H1 (cell line): ENCODE data around the gene LRP1. TPM values are rescaled to one million over a fixed set of nuclear protein-coding genes. Genes with fewer than 3 reads are reported as not detected.

Experiments used
- ASH2L ChIP-seq: fragments of 200-600, 300-600 bp; sonication (generic); IDR thresholded peaks from one replicate; pipeline ENCODE4 v1.7.1; 2017; ENCODE audit warnings: low read length
- BACH1 ChIP-seq: IDR thresholded peaks from 2 replicates; pipeline ENCODE4 v1.6.1; 2012; ENCODE audit warnings: low read length, improper control_type of control experiment
- BRCA1 ChIP-seq: IDR thresholded peaks from 2 replicates; pipeline ENCODE4 v1.6.1; 2012; ENCODE audit warnings: low read depth, low read length, improper control_type of control experiment
- CBX8 ChIP-seq: fragments of 300-800, 300-1000 bp; sonication (generic); IDR thresholded peaks from 2 replicates; pipeline ENCODE4 v1.7.1; 2016; ENCODE audit warnings: low read depth, low read length, borderline replicate concordance
- CEBPB ChIP-seq: IDR thresholded peaks from 2 replicates; pipeline ENCODE4 v1.6.1; 2012; ENCODE audit warnings: low read depth, low read length
- CTBP2 ChIP-seq: IDR thresholded peaks from 2 replicates; pipeline ENCODE4 v1.7.0; 2011; ENCODE audit warnings: borderline replicate concordance, mild to moderate bottlenecking, moderate library complexity, mixed read lengths, low read length; ENCODE audit not compliant: insufficient read depth, insufficient read length
- EGR1 ChIP-seq: IDR thresholded peaks from 2 replicates; pipeline ENCODE4 v1.6.1; 2011; ENCODE audit warnings: low read depth, low read length, borderline replicate concordance
- EP300 ChIP-seq, 2 experiments: IDR thresholded peaks; 1 replicate in 1 of 2; 2 replicates in 1 of 2; pipeline ENCODE4 v1.6.1; 2011 to 2012; ENCODE audit warnings: low read depth in 2 of 2, low read length in 2 of 2, mild to moderate bottlenecking in 2 of 2, borderline replicate concordance in 1 of 2, inconsistent platforms in 1 of 2, moderate library complexity in 1 of 2
- GABPA ChIP-seq: IDR thresholded peaks from 2 replicates; pipeline ENCODE4 v1.6.1; 2011; ENCODE audit warnings: mild to moderate bottlenecking, low read length, moderate library complexity, borderline replicate concordance; ENCODE audit not compliant: insufficient read depth
- HDAC2 ChIP-seq, 2 experiments: fragments of 300-600 bp in 1 of 2; sonication (generic) in 1 of 2; IDR thresholded peaks; 2 replicates each; pipeline ENCODE4 v1.6.1; 2011 to 2012; ENCODE audit warnings: low read depth in 2 of 2, low read length in 2 of 2, mild to moderate bottlenecking in 2 of 2, moderate library complexity in 2 of 2, borderline replicate concordance in 1 of 2, inconsistent platforms in 1 of 2
- JUND ChIP-seq: IDR thresholded peaks from 2 replicates; pipeline ENCODE4 v1.6.1; 2011; ENCODE audit warnings: mild to moderate bottlenecking, improper control_type of control experiment, low read length
- KDM5A ChIP-seq: fragments of 200-600 bp; IDR thresholded peaks from 2 replicates; pipeline ENCODE4 v1.7.1; 2012; ENCODE audit warnings: mild to moderate bottlenecking, low read length, inconsistent platforms, mixed read lengths
- MAFK ChIP-seq: IDR thresholded peaks from 2 replicates; pipeline ENCODE4 v1.6.1; 2012; ENCODE audit warnings: low read depth, mild to moderate bottlenecking, improper control_type of control experiment, low read length
- NRF1 ChIP-seq: IDR thresholded peaks from 2 replicates; pipeline ENCODE4 v1.6.1; 2011; ENCODE audit warnings: mild to moderate bottlenecking, low read depth, low read length, improper control_type of control experiment
- RBBP5 ChIP-seq: IDR thresholded peaks from 2 replicates; pipeline ENCODE4 v1.7.1; 2012; ENCODE audit warnings: low read depth, mild to moderate bottlenecking, inconsistent platforms, low read length, moderate library complexity, borderline replicate concordance
- RFX5 ChIP-seq: IDR thresholded peaks from 2 replicates; pipeline ENCODE4 v1.6.1; 2011; ENCODE audit warnings: low read depth, low read length, improper control_type of control experiment, borderline replicate concordance
- RNF2 ChIP-seq: fragments of 200-900, 300-1000 bp; sonication (generic); IDR thresholded peaks from 2 replicates; pipeline ENCODE4 v1.7.1; 2016; ENCODE audit warnings: borderline replicate concordance, low read depth, mild to moderate bottlenecking, antibody characterized with exemption, low read length; ENCODE audit not compliant: poor library complexity, severe bottlenecking; ENCODE audit errors: missing control alignments
- SAP30 ChIP-seq: fragments of 300-600 bp; sonication (generic); IDR thresholded peaks from 2 replicates; pipeline ENCODE4 v1.7.1; 2012; ENCODE audit warnings: low read length, moderate library complexity, mild to moderate bottlenecking, inconsistent platforms; ENCODE audit not compliant: insufficient read depth, insufficient replicate concordance
- SIN3A ChIP-seq, 2 experiments: IDR thresholded peaks in 1 of 2; conservative IDR thresholded peaks in 1 of 2; 2 replicates each; pipeline ENCODE4 v1.6.1; 2011 to 2012; ENCODE audit warnings: low read length in 2 of 2, improper control_type of control experiment in 1 of 2, low read depth in 1 of 2, mild to moderate bottlenecking in 1 of 2
- SIX5 ChIP-seq: IDR thresholded peaks from 2 replicates; pipeline ENCODE4 v1.6.1; 2011; ENCODE audit warnings: mild to moderate bottlenecking, low read depth, low read length
- SRF ChIP-seq: IDR thresholded peaks from 2 replicates; pipeline ENCODE4 v1.6.1; 2011; ENCODE audit warnings: mild to moderate bottlenecking, low read depth, low read length, moderate library complexity
- SUZ12 ChIP-seq: fragments of 200-600 bp; sonication (generic); IDR thresholded peaks from 2 replicates; pipeline ENCODE4 v1.6.1; 2012; ENCODE audit warnings: mild to moderate bottlenecking, inconsistent platforms, low read length, moderate library complexity, mixed read lengths
- TAF7 ChIP-seq: optimal IDR thresholded peaks from 2 replicates; pipeline ENCODE3; 2011; ENCODE audit warnings: low read depth, mild to moderate bottlenecking, inconsistent platforms, low read length, moderate library complexity, borderline replicate concordance
- TEAD4 ChIP-seq: IDR thresholded peaks from 2 replicates; pipeline ENCODE4 v1.6.1; 2012; ENCODE audit warnings: low read depth, low read length, inconsistent platforms, mixed read lengths
- polyA plus RNA-seq, 7 experiments: library from polyadenylated mRNA; depleted of rRNA in 3 of 7; stranded (reverse) in 5 of 7; unstranded in 2 of 7; fragments of >200 nt in 5 of 7; fragments of 200-250 nt in 2 of 7; gene quantifications; 1 replicate in 5 of 7; 2 replicates in 1 of 7; 4 replicates in 1 of 7; pipeline versions ENCODE4 v1.2.1 to v1.2.3, GENCODE V29; 2011 to 2013; ENCODE audit warnings: missing spikeins in 2 of 7, mixed read lengths in 2 of 7
- total RNA-seq: library from RNA; stranded (reverse); fragmentation: NEBNext Ultra II Directional; extraction: Animal tissue kit (Norgen Biotek cat#: 25700); gene quantifications from 2 replicates; pipeline ENCODE4 v1.2.1, GENCODE V29; 2021

The LRP1 gene
- total and polyA plus RNA-seq, 2 of the 8 experiments (the other 6 are each of a cell fraction or from before 2014, with no cell fraction given): 35.3 to 92.5 TPM

- TF ChIP-seq CBX8: no peak
- no peak for TF ChIP-seq SIX5
- TF ChIP-seq BACH1: peak; percentile 10; the same call in 1 of the 2 replicates
- no peak for TF ChIP-seq KDM5A
- TF ChIP-seq ASH2L: no peak
- no peak for TF ChIP-seq NRF1
- TF ChIP-seq CEBPB: no peak
- TF ChIP-seq TAF7: peak; percentile 11
- peak; percentile 41; the same call in 1 of the 2 replicates for TF ChIP-seq EGR1
- TF ChIP-seq EP300 (IDR thresholded peaks at IDR 0.05; ENCODE audit: borderline replicate concordance in 1 of 2, low read depth in 2 of 2, low read length in 2 of 2): no peak
- no peak for TF ChIP-seq SUZ12
- peak in 1 of 2 experiments; percentile 15; a peak in 1 of 4 replicates for TF ChIP-seq SIN3A (conservative IDR thresholded peaks at IDR 0.05 in 1 of 2, IDR thresholded peaks at IDR 0.05 in 1 of 2; ENCODE audit: low read depth in 1 of 2, low read length in 2 of 2)
- no peak for TF ChIP-seq MAFK
- no peak for TF ChIP-seq RNF2
- TF ChIP-seq RFX5: no peak
- TF ChIP-seq RBBP5: 0 out of 2 replicates have a peak, but pooled peaks have one; percentile 9
- TF ChIP-seq HDAC2 (IDR thresholded peaks at IDR 0.05; ENCODE audit: borderline replicate concordance in 1 of 2, low read depth in 2 of 2, low read length in 2 of 2): peak in 1 of 2 experiments; percentile 14; a peak in 2 of 4 replicates
- TF ChIP-seq GABPA: no peak
- TF ChIP-seq BRCA1: no peak
- TF ChIP-seq CTBP2: no peak
- TF ChIP-seq SRF: no peak
- no peak for TF ChIP-seq SAP30
- no peak for TF ChIP-seq TEAD4
- no peak for TF ChIP-seq JUND
Observed at GRCh38 chr12:57087010-57087690, 41.1 kb upstream of the LRP1 start (continued).
